ENCODE measurements around the gene PARP9.

Gene PARP9
- long read RNA-seq, donor 1, full-length matches to known transcripts: 3 of 9 reads
- long read RNA-seq, donor 1, partial matches to known transcripts: 6 of 9 reads
- long read RNA-seq, donor 1, other reads (novel, unspliced or antisense): 0 of 9 reads
- long read RNA-seq, donor 2: 0 reads
- long read RNA-seq, donor 3: 0 reads
- long read RNA-seq, donor 4: 0 reads
- long read RNA-seq, donor 5: 0 reads
- long read RNA-seq, donor 6: 0 reads
- long read RNA-seq, donor 7: 0 reads
- long read RNA-seq, donor 8, partial matches to known transcripts: 0 of 2 reads
- long read RNA-seq, donor 8, other reads (novel, unspliced or antisense): 0 of 2 reads

- DNase-seq: peak; percentile 93
These were observed at the start of gene PARP9, which contains the start of gene DTX3L for GRCh38 chr3:122564155-122564912. PARP9 (minus strand) TSS chr3:122564300; CDS start chr3:122559620, 4,680 bp downstream. DTX3L (plus strand) TSS chr3:122564338; CDS start chr3:122564427, 89 bp downstream.

- no peak for DNase-seq
These were observed 48.6 kb upstream of the PARP9 start for GRCh38 chr3:122612696-122613095.

GRCh38 chr3:122609798-122610559 lies 45.9 kb upstream of the PARP9 start:
- no peak for DNase-seq

GRCh38 chr3:122608916-122609315 lies 44.8 kb upstream of the PARP9 start:
- no peak for DNase-seq

GRCh38 chr3:122606330-122606729 lies 42.2 kb upstream of the PARP9 start:
- DNase-seq: no peak

GRCh38 chr3:122603056-122603455 lies 39.0 kb upstream of the PARP9 start:
- no peak for DNase-seq

GRCh38 chr3:122602011-122602710 lies 38.1 kb upstream of the PARP9 start:
- no peak for DNase-seq

- DNase-seq: no peak
These were observed 34.5 kb upstream of the PARP9 start for GRCh38 chr3:122598556-122598955.

- DNase-seq: no peak
These were observed 34.1 kb upstream of the PARP9 start for GRCh38 chr3:122598151-122598550.

GRCh38 chr3:122594025-122594424 lies 29.9 kb upstream of the PARP9 start:
- DNase-seq: no peak

- DNase-seq: no peak
These were observed 26.5 kb upstream of the PARP9 start for GRCh38 chr3:122590610-122591009.

GRCh38 chr3:122589297-122589696 lies 25.2 kb upstream of the PARP9 start:
- DNase-seq: no peak

GRCh38 chr3:122587572-122587971 lies 23.5 kb upstream of the PARP9 start:
- DNase-seq: no peak

- DNase-seq: no peak
These were observed 22.8 kb upstream of the PARP9 start for GRCh38 chr3:122586773-122587485.

GRCh38 chr3:122586098-122586497 lies 22.0 kb upstream of the PARP9 start:
- DNase-seq: no peak

- DNase-seq: no peak
These were observed 18.3 kb upstream of the PARP9 start for GRCh38 chr3:122582390-122582789.

- no peak for DNase-seq
These were observed 17.5 kb upstream of the PARP9 start for GRCh38 chr3:122581622-122582021.

- DNase-seq: no peak
These were observed 16.4 kb upstream of the PARP9 start for GRCh38 chr3:122580470-122580869.

GRCh38 chr3:122578069-122578740 lies 14.1 kb upstream of the PARP9 start:
- DNase-seq: no peak

GRCh38 chr3:122577409-122578031 lies 13.4 kb upstream of the PARP9 start, which contains the start of gene PARP15:
PARP15 (plus strand) TSS chr3:122577650; CDS start chr3:122577668, 18 bp downstream.
- peak; percentile 66 for DNase-seq
